B cell (primary cell): ENCODE results near the gene ICE2. TPM values are rescaled to one million over a fixed set of nuclear protein-coding genes. Genes with fewer than 3 reads are reported as not detected.
A peak's percentile ranks its signal among the peaks of the same experiment; 100 is the strongest.

Experiments
- ATAC-seq: fragments of 200-7000 bp; cut with Tn5 transposase; one replicate; pipeline ENCODE4 v1.10.0; 2021; ENCODE audit warnings: low read depth, mild to moderate bottlenecking, moderate number of reproducible peaks, moderate library complexity
- CTCF ChIA-PET: fragments of 350-600 bp; sonication (Branson Sonifier 250); formaldehyde crosslinking; loops from one replicate; lab custom pipeline; 2021; ENCODE audit warnings: antibody characterized with exemption, inconsistent platforms; lab: Charles Lee
- POLR2A ChIA-PET: fragments of 350-600 bp; sonication (Branson Sonifier 250); formaldehyde crosslinking; loops from one replicate; lab custom pipeline; 2021; ENCODE audit warnings: antibody characterized with exemption; lab: Charles Lee
- DNase-seq: peaks from one replicate; pipeline ENCODE4 v3.0.0; 2013
- H2AFZ ChIP-seq: 2 replicates; pipeline ENCODE4 v1.6.1; 2012; ENCODE audit warnings: mild to moderate bottlenecking, low read depth, low read length; ENCODE audit not compliant: insufficient read depth, poor library complexity, severe bottlenecking
- H3K27ac ChIP-seq, 2 donors: 1 replicate in 1 of 2; 2 replicates in 1 of 2; pipeline ENCODE4 v1.5.1; 2012 to 2013; ENCODE audit warnings: low read length in 2 of 2, mild to moderate bottlenecking in 2 of 2, moderate library complexity in 1 of 2
- H3K27me3 ChIP-seq, 4 experiments: fragments of 200-600 bp in 1 of 4; sonication (generic) in 1 of 4; replicated peaks in 1 of 4; 1 replicate in 2 of 4; 2 replicates in 2 of 4; pipeline versions ENCODE4 v1.6.1 to v1.7.0; 2013 to 2016; ENCODE audit warnings: low read length in 3 of 4, mild to moderate bottlenecking in 2 of 4, mixed read lengths in 1 of 4, moderate library complexity in 1 of 4; ENCODE audit not compliant: insufficient read depth in 4 of 4, control insufficient read depth in 3 of 4; ENCODE audit errors: control extremely low read depth in 1 of 4
- H3K36me3 ChIP-seq, 2 experiments: replicated peaks in 1 of 2; 1 replicate in 1 of 2; 2 replicates in 1 of 2; pipeline versions ENCODE4 v1.6.1 to v1.7.1; 2013; ENCODE audit warnings: low read length in 1 of 2; ENCODE audit not compliant: insufficient read depth in 2 of 2, control insufficient read depth in 1 of 2; ENCODE audit errors: control extremely low read depth in 1 of 2, extremely low read depth in 1 of 2
- H3K4me1 ChIP-seq, 2 donors: fragments of 200-600 bp in 1 of 2; sonication (generic) in 1 of 2; 1 replicate in 1 of 2; 2 replicates in 1 of 2; pipeline versions ENCODE4 v1.5.1 to v1.6.1; 2013 to 2017; ENCODE audit warnings: low read length in 2 of 2; ENCODE audit not compliant: control insufficient read depth in 2 of 2, insufficient read depth in 2 of 2
- H3K4me2 ChIP-seq: replicated peaks from 2 replicates; pipeline ENCODE3; 2012; ENCODE audit warnings: mild to moderate bottlenecking, low read depth, low read length; ENCODE audit not compliant: poor library complexity, severe bottlenecking
- H3K4me3 ChIP-seq, 5 experiments: fragments of 200-600 bp in 1 of 5; sonication (generic) in 1 of 5; 1 replicate in 3 of 5; 2 replicates in 2 of 5; pipeline versions ENCODE4 v1.5.1 to v1.7.0; 2011 to 2016; ENCODE audit warnings: low read length in 4 of 5, mild to moderate bottlenecking in 4 of 5, low read depth in 2 of 5, control low read depth in 1 of 5, moderate library complexity in 1 of 5; ENCODE audit not compliant: insufficient read depth in 1 of 5; ENCODE audit errors: control extremely low read depth in 1 of 5, extremely low read depth in 1 of 5
- H3K79me2 ChIP-seq: fragments of 200-600 bp; sonication (generic); one replicate; pipeline ENCODE4 v1.6.0; 2016; ENCODE audit warnings: low read length; ENCODE audit not compliant: control insufficient read depth, insufficient read depth
- H3K9ac ChIP-seq: fragments of 200-600 bp; sonication (generic); 2 replicates; pipeline ENCODE4 v1.6.1; 2017; ENCODE audit warnings: mild to moderate bottlenecking, low read length, moderate library complexity
- H3K9me3 ChIP-seq, 3 donors: one replicate each; pipeline versions ENCODE4 v1.6.1 to v1.7.1; 2013; ENCODE audit warnings: low read length in 2 of 3; ENCODE audit not compliant: control insufficient read depth in 2 of 3, insufficient read depth in 1 of 3; ENCODE audit errors: control extremely low read depth in 1 of 3
- H4K20me1 ChIP-seq: 2 replicates; pipeline ENCODE4 v1.6.0; 2012; ENCODE audit warnings: mild to moderate bottlenecking, low read length; ENCODE audit not compliant: insufficient read depth, control insufficient read depth, poor library complexity, severe bottlenecking
- H3K27ac Mint-ChIP-seq: one replicate; pipeline ENCODE4 v1.8.0; 2021; ENCODE audit warnings: mixed read lengths
- H3K27me3 Mint-ChIP-seq: one replicate; pipeline ENCODE4 v1.8.0; 2021; ENCODE audit warnings: mixed read lengths
- H3K4me1 Mint-ChIP-seq: one replicate; pipeline ENCODE4 v1.8.0; 2021; ENCODE audit warnings: mixed read lengths
- H3K4me3 Mint-ChIP-seq: one replicate; pipeline ENCODE4 v1.8.0; 2021; ENCODE audit warnings: mixed read lengths
- H3K9me3 Mint-ChIP-seq: one replicate; pipeline ENCODE4 v1.8.0; 2022; ENCODE audit warnings: mixed read lengths; ENCODE audit not compliant: insufficient read depth
- CTCF ChIP-seq: fragments of 200-600 bp; IDR thresholded peaks from one replicate; pipeline ENCODE4 v1.8.0; 2022; ENCODE audit warnings: antibody characterized with exemption, mild to moderate bottlenecking
- EZH2 ChIP-seq: IDR thresholded peaks from 2 replicates; pipeline ENCODE4 v1.6.1; 2012; ENCODE audit warnings: borderline replicate concordance, low read depth, mild to moderate bottlenecking, moderate library complexity, low read length; ENCODE audit not compliant: insufficient read depth, poor library complexity, severe bottlenecking
- WGBS: methylation state at CpG from one replicate; pipeline ENCODE4 v1.1.5; 2013; ENCODE audit warnings: missing lambda C conversion rate; ENCODE audit not compliant: insufficient coverage; 5-methylcytosine and 5-hydroxymethylcytosine counted together
- intact Hi-C: fragments of 100-400 bp; cut with micrococcal nuclease; formaldehyde crosslinking; loops from one replicate; pipeline ENCODE4 v1.10.0; 2022
- polyA plus RNA-seq: library from polyadenylated mRNA; depleted of rRNA; stranded (reverse); fragments of >200 nt; gene quantifications from 2 replicates; pipeline ENCODE4 v1.2.3, GENCODE V29; 2012
- total RNA-seq, 2 donors: library from RNA; stranded (reverse); fragments of 120-200 nt in 1 of 2; gene quantifications; 1 replicate in 1 of 2; 2 replicates in 1 of 2; pipeline versions ENCODE4 v1.2.3 to v1.2.4, GENCODE V29; 2013 to 2022

ICE2 gene
- total and polyA plus RNA-seq, 2 donors (not counting 1 experiment from before 2014, with no cell fraction given) = 19.0 to 71.2 TPM

GRCh38 chr15:60390231-60390630 lies 88.7 kb downstream of the ICE2 start:
- peaks cover 19% of the 10 kb centered on the region for H4K20me1 ChIP-seq
- no peak overlapping the region for H3K4me3 Mint-ChIP-seq
- H3K27ac Mint-ChIP-seq = no peak overlapping the region
- TF ChIP-seq CTCF (no peak), EZH2 (no peak)
- H3K4me1 ChIP-seq = peaks cover 0 to 10% of the 10 kb centered on the region in 2 donors
- peaks cover 58% of the 10 kb centered on the region for H3K79me2 ChIP-seq
- no peak overlapping the region for H3K4me2 ChIP-seq
- H3K9ac ChIP-seq = no peak overlapping the region
- H3K4me3 ChIP-seq = no peak overlapping the region
- no peaks in the 10 kb centered on the region for H3K9me3 ChIP-seq
- H3K27me3 ChIP-seq = no peaks in the 10 kb centered on the region
- no peak for DNase-seq
- ChIA-PET POLR2A (interaction anchor here (0.6 kb wide), 1 partner anchor 8 kb away, joined by 6 read pairs; no protein-coding TSS in a partner anchor), CTCF (no interaction called here)
- H2AFZ ChIP-seq = no peak overlapping the region
- no peaks in the 10 kb centered on the region for H3K9me3 Mint-ChIP-seq
- no peaks in the 10 kb centered on the region for H3K27me3 Mint-ChIP-seq
- intact Hi-C loops = loop anchor here (10.0 kb wide), 1 partner anchor 1615 kb away; the partner anchor contains the start of gene MINDY2
- 100% methylated on average over 4 of the region's 6 CpGs for WGBS
- ATAC-seq = no peak
- peaks cover 43% of the 10 kb centered on the region for H3K4me1 Mint-ChIP-seq
- peaks cover 0 to 4% of the 10 kb centered on the region in 2 experiments for H3K36me3 ChIP-seq
- H3K27ac ChIP-seq = no peak overlapping the region

- no peaks in the 10 kb centered on the region for H3K27me3 Mint-ChIP-seq
- Histone ChIP-seq H3K27me3 (no peaks in the 10 kb centered on the region), H4K20me1 (peaks cover 19% of the 10 kb centered on the region), H3K27ac (no peak overlapping the region), H3K4me2 (no peak overlapping the region), H2AFZ (no peak overlapping the region), H3K4me3 (no peak overlapping the region), H3K36me3 (peaks cover 4 to 6% of the 10 kb centered on the region in 2 experiments), H3K4me1 (peaks cover 0 to 10% of the 10 kb centered on the region in 2 donors), H3K9ac (no peak overlapping the region), H3K79me2 (peaks cover 53% of the 10 kb centered on the region), H3K9me3 (no peaks in the 10 kb centered on the region)
- peaks cover 40% of the 10 kb centered on the region for H3K4me1 Mint-ChIP-seq
- ChIA-PET CTCF (no interaction called here), POLR2A (interaction anchor here (0.6 kb wide), 1 partner anchor 9 kb away, joined by 6 read pairs; no protein-coding TSS in a partner anchor)
- DNase-seq (no peak), ATAC-seq (no peak)
- H3K4me3 Mint-ChIP-seq = peak overlapping the region; percentile 3
- intact Hi-C loops = loop anchor here (10.0 kb wide), 1 partner anchor 1615 kb away; the partner anchor contains the start of gene MINDY2
- TF ChIP-seq CTCF (no peak), EZH2 (no peak)
- no peaks in the 10 kb centered on the region for H3K9me3 Mint-ChIP-seq
- 85% methylated on average over 4 of the region's 8 CpGs for WGBS
- H3K27ac Mint-ChIP-seq = no peak overlapping the region
Observed at GRCh38 chr15:60389261-60390077, 89.5 kb downstream of the ICE2 start.
